ENCODE results near the gene KAT7.

KAT7 gene

GRCh38 chr17:49809056-49809455, 20.6 kb downstream of the KAT7 start:
- TF ChIP-seq CTCF (IDR thresholded peaks at IDR 0.05; ENCODE audit: borderline replicate concordance, insufficient read depth, low read depth, low read length) = no peak
- no peak overlapping the region for H3K4me3 ChIP-seq (ENCODE audit: low read depth, low read length)

GRCh38 chr17:49814781-49815529, 26.5 kb downstream of the KAT7 start:
- no peak overlapping the region for H3K4me3 ChIP-seq (ENCODE audit: low read depth, low read length)
- TF ChIP-seq CTCF (IDR thresholded peaks at IDR 0.05; ENCODE audit: borderline replicate concordance, insufficient read depth, low read depth, low read length) = no peak

- no peak overlapping the region for H3K4me3 ChIP-seq (ENCODE audit: low read depth, low read length)
Observed at GRCh38 chr17:49815761-49816281, 27.3 kb downstream of the KAT7 start.

GRCh38 chr17:49817993-49818392, 29.5 kb downstream of the KAT7 start:
- no peak overlapping the region for H3K4me3 ChIP-seq (ENCODE audit: low read depth, low read length)
- no peak for TF ChIP-seq CTCF (IDR thresholded peaks at IDR 0.05; ENCODE audit: borderline replicate concordance, insufficient read depth, low read depth, low read length)

More at GRCh38 chr17:49815761-49816281, 27.3 kb downstream of the KAT7 start:
- TF ChIP-seq CTCF (IDR thresholded peaks at IDR 0.05; ENCODE audit: borderline replicate concordance, insufficient read depth, low read depth, low read length) = no peak

GRCh38 chr17:49819138-49819537, 30.7 kb downstream of the KAT7 start:
- no peak for TF ChIP-seq CTCF (IDR thresholded peaks at IDR 0.05; ENCODE audit: borderline replicate concordance, insufficient read depth, low read depth, low read length)
- no peak overlapping the region for H3K4me3 ChIP-seq (ENCODE audit: low read depth, low read length)

DNA sequence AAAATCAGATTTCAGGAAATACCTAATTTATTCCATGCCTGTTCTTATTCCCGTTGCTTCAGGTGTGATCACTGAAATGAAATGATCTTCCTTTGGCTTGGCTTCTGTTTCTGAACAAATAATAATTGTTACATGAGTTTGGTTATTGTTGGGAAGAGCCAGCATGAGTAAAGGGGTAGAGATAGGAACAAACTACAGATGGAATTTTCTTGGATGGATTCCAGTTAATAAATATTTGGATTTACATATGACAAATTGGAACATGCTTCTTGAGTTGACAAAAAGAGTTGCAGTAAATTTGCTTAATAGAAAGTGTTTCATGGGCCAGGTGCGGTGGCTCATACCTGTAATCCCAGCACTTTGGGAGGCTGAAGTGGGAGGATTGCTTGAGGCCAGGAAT, 31.2 kb downstream of the KAT7 start:
- H3K4me3 ChIP-seq (ENCODE audit: low read depth, low read length) = no peak overlapping the region
- no peak for TF ChIP-seq CTCF (IDR thresholded peaks at IDR 0.05; ENCODE audit: borderline replicate concordance, insufficient read depth, low read depth, low read length)

DNA sequence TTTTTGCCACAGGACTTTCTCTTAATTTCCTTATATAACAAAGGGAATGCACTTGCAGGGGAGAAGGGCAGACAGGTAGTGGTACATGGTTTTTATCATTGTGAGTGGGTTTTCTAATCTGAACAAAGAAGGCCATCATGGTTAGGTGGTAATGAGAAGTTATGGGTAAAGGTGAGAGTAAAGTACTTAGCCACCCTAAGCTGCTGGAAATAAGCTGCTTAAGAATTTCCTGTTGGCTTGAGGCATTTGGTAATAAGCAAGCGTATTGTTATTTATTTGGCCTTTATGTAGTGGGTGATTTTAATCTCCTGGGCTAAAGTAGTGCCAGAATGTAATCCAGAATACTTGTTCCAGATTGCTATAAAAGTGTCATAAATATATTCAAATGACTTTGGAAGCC, 32.3 kb downstream of the KAT7 start:
- H3K4me3 ChIP-seq (ENCODE audit: low read depth, low read length) = no peak overlapping the region
- TF ChIP-seq CTCF (IDR thresholded peaks at IDR 0.05; ENCODE audit: borderline replicate concordance, insufficient read depth, low read depth, low read length) = no peak
